IMR-90 (cell line): ENCODE measurements around the gene PPBP. TPM values are rescaled to one million over a fixed set of nuclear protein-coding genes. Genes with fewer than 3 reads are reported as not detected.

Experiments
- ATAC-seq: fragments of 200-7000 bp; cut with Tn5 transposase; 2 replicates; pipeline ENCODE4 v1.9.1; 2020; ENCODE audit warnings: low read depth, mild to moderate bottlenecking, moderate library complexity
- BruUV-seq: library from RNA; stranded (reverse); fragments of 400-500 nt; replicated peaks from 2 replicates; lab custom pipeline; 2021; lab: Mats Ljungman, UMichigan
- CTCF ChIA-PET: fragments of 300-600 bp; formaldehyde crosslinking; extraction: SDS; loops from one replicate; lab custom pipeline; 2021; ENCODE audit warnings: antibody characterized with exemption; lab: Yijun Ruan, JAX
- POLR2A ChIA-PET: fragments of 300-600 bp; sonication (Branson Sonifier 250); formaldehyde crosslinking; loops from one replicate; lab custom pipeline; 2022; ENCODE audit warnings: antibody characterized with exemption; ENCODE audit not compliant: unreplicated experiment; lab: Charles Lee
- DNase-seq: peaks from one replicate; pipeline ENCODE4 v3.0.0; 2013
- H2AFZ ChIP-seq: replicated peaks from 2 replicates; pipeline ENCODE3; 2013; ENCODE audit warnings: low read length, mild to moderate bottlenecking; ENCODE audit not compliant: poor library complexity
- H2AK5ac ChIP-seq: 2 replicates; pipeline ENCODE4 v1.6.1; 2013; ENCODE audit warnings: low read depth, low read length, inconsistent platforms
- H2AK9ac ChIP-seq: replicated peaks from 2 replicates; pipeline ENCODE3; 2013; ENCODE audit warnings: mild to moderate bottlenecking, low read depth, low read length, moderate library complexity; ENCODE audit not compliant: poor library complexity
- H2BK120ac ChIP-seq: 2 replicates; pipeline ENCODE4 v1.6.1; 2013; ENCODE audit warnings: low read depth, low read length, inconsistent platforms
- H2BK15ac ChIP-seq: 3 replicates; pipeline ENCODE4 v1.6.1; 2013; ENCODE audit warnings: low read depth, low read length, inconsistent platforms
- H2BK20ac ChIP-seq: 2 replicates; pipeline ENCODE4 v1.6.1; 2013; ENCODE audit warnings: low read depth, mild to moderate bottlenecking, inconsistent platforms, low read length, moderate library complexity
- H2BK5ac ChIP-seq: 2 replicates; pipeline ENCODE4 v1.6.1; 2013; ENCODE audit warnings: mild to moderate bottlenecking, low read depth, low read length, inconsistent platforms; ENCODE audit not compliant: poor library complexity, severe bottlenecking
- H3K14ac ChIP-seq: replicated peaks from 2 replicates; pipeline ENCODE4 v1.6.1; 2013; ENCODE audit warnings: low read depth, low read length, inconsistent platforms
- H3K18ac ChIP-seq: 2 replicates; pipeline ENCODE4 v1.6.1; 2013; ENCODE audit warnings: low read depth, low read length, control low read depth
- H3K23ac ChIP-seq: 2 replicates; pipeline ENCODE4 v1.6.1; 2013; ENCODE audit warnings: low read depth, low read length, inconsistent platforms
- H3K27ac ChIP-seq: 2 replicates; pipeline ENCODE4 v1.5.1; 2013; ENCODE audit warnings: mild to moderate bottlenecking, control low read depth, low read length; ENCODE audit not compliant: insufficient read depth
- H3K27me3 ChIP-seq: 2 replicates; pipeline ENCODE4 v1.6.1; 2013; ENCODE audit warnings: low read length; ENCODE audit not compliant: control insufficient read depth, insufficient read depth
- H3K36me3 ChIP-seq: 2 replicates; pipeline ENCODE4 v1.6.1; 2013; ENCODE audit warnings: low read length, mixed read lengths; ENCODE audit not compliant: control insufficient read depth, insufficient read depth
- H3K4ac ChIP-seq: 2 replicates; pipeline ENCODE4 v1.6.1; 2013; ENCODE audit warnings: low read depth, low read length, inconsistent platforms
- H3K4me1 ChIP-seq: 2 replicates; pipeline ENCODE4 v1.6.1; 2013; ENCODE audit warnings: low read length, mixed read lengths; ENCODE audit not compliant: control insufficient read depth, insufficient read depth
- H3K4me2 ChIP-seq: 2 replicates; pipeline ENCODE4 v1.6.1; 2013; ENCODE audit warnings: low read depth, mild to moderate bottlenecking, control low read depth, low read length, moderate library complexity
- H3K4me3 ChIP-seq: 2 replicates; pipeline ENCODE4 v1.5.1; 2013; ENCODE audit warnings: low read depth, mild to moderate bottlenecking, control low read depth, low read length, moderate library complexity; ENCODE audit not compliant: insufficient read depth
- H3K56ac ChIP-seq: 2 replicates; pipeline ENCODE4 v1.6.1; 2013; ENCODE audit warnings: low read length, inconsistent platforms; ENCODE audit not compliant: insufficient read depth; ENCODE audit errors: extremely low read depth
- H3K79me1 ChIP-seq, 2 experiments: 2 replicates each; pipeline ENCODE4 v1.6.1; 2013; ENCODE audit warnings: low read length in 2 of 2, inconsistent platforms in 1 of 2, low read depth in 1 of 2
- H3K9ac ChIP-seq: 2 replicates; pipeline ENCODE4 v1.6.1; 2013; ENCODE audit warnings: low read depth, low read length, control low read depth
- H3K9me1 ChIP-seq: 2 replicates; pipeline ENCODE4 v1.6.1; 2013; ENCODE audit warnings: low read length, inconsistent platforms; ENCODE audit not compliant: insufficient read depth
- H3K9me3 ChIP-seq: 2 replicates; pipeline ENCODE4 v1.6.1; 2013; ENCODE audit warnings: low read length; ENCODE audit not compliant: control insufficient read depth, insufficient read depth
- H4K20me1 ChIP-seq: 2 replicates; pipeline ENCODE4 v1.6.1; 2013; ENCODE audit warnings: low read length, inconsistent platforms; ENCODE audit not compliant: insufficient read depth
- H4K5ac ChIP-seq: 2 replicates; pipeline ENCODE4 v1.6.1; 2013; ENCODE audit warnings: mild to moderate bottlenecking, low read depth, low read length, control low read depth
- H4K8ac ChIP-seq, 2 experiments: 2 replicates each; pipeline ENCODE4 v1.6.1; 2013; ENCODE audit warnings: low read depth in 2 of 2, low read length in 2 of 2, control low read depth in 1 of 2, inconsistent platforms in 1 of 2
- H4K91ac ChIP-seq: 2 replicates; pipeline ENCODE4 v1.6.1; 2013; ENCODE audit warnings: low read depth, low read length, inconsistent platforms; ENCODE audit not compliant: insufficient read depth
- BHLHE40 ChIP-seq: fragments of 150-350 bp; IDR thresholded peaks from 2 replicates; pipeline ENCODE4 v1.6.1; 2016; ENCODE audit warnings: mild to moderate bottlenecking, low read depth, low read length
- CEBPB ChIP-seq: IDR thresholded peaks from 2 replicates; pipeline ENCODE4 v1.6.1; 2012; ENCODE audit warnings: low read depth, low read length, improper control_type of control experiment
- CHD1 ChIP-seq: IDR thresholded peaks from 2 replicates; pipeline ENCODE4 v1.6.1; 2012; ENCODE audit warnings: low read depth, low read length, improper control_type of control experiment
- CTCF ChIP-seq: conservative IDR thresholded peaks from 2 replicates; pipeline ENCODE4 v1.5.1; 2012; ENCODE audit warnings: mild to moderate bottlenecking, low read depth, low read length, improper control_type of control experiment
- FOS ChIP-seq: fragments of 150-350 bp; IDR thresholded peaks from 2 replicates; pipeline ENCODE4 v1.6.1; 2016; ENCODE audit warnings: low read depth, low read length
- MAFK ChIP-seq: IDR thresholded peaks from 2 replicates; pipeline ENCODE4 v1.6.1; 2012; ENCODE audit warnings: low read depth, low read length, improper control_type of control experiment
- MAZ ChIP-seq: IDR thresholded peaks from 2 replicates; pipeline ENCODE4 v1.6.1; 2012; ENCODE audit warnings: low read depth, mild to moderate bottlenecking, low read length, improper control_type of control experiment, moderate library complexity, borderline replicate concordance
- MXI1 ChIP-seq: IDR thresholded peaks from 2 replicates; pipeline ENCODE4 v1.6.1; 2012; ENCODE audit warnings: low read depth, mild to moderate bottlenecking, low read length, moderate library complexity, borderline replicate concordance
- NFE2L2 ChIP-seq: fragments of 150-350 bp; IDR thresholded peaks from 2 replicates; pipeline ENCODE4 v1.6.1; 2016; ENCODE audit warnings: low read depth, mild to moderate bottlenecking, low read length
- POLR2A ChIP-seq: IDR thresholded peaks from 2 replicates; pipeline ENCODE4 v1.6.1; 2012; ENCODE audit warnings: mild to moderate bottlenecking, low read depth, low read length
- RAD21 ChIP-seq: IDR thresholded peaks from 2 replicates; pipeline ENCODE4 v1.6.1; 2012; ENCODE audit warnings: low read length, improper control_type of control experiment
- RCOR1 ChIP-seq: IDR thresholded peaks from 2 replicates; pipeline ENCODE4 v1.6.1; 2012; ENCODE audit warnings: mild to moderate bottlenecking, low read length, improper control_type of control experiment; ENCODE audit not compliant: insufficient replicate concordance
- RFX5 ChIP-seq: IDR thresholded peaks from 2 replicates; pipeline ENCODE4 v1.8.0; 2012; ENCODE audit warnings: low read depth, mild to moderate bottlenecking, low read length, moderate library complexity
- SMC3 ChIP-seq: fragments of 150-350 bp; IDR thresholded peaks from 2 replicates; pipeline ENCODE4 v1.6.1; 2016; ENCODE audit warnings: low read depth, mild to moderate bottlenecking, antibody characterized with exemption, low read length, moderate library complexity
- USF2 ChIP-seq: fragments of 150-350 bp; IDR thresholded peaks from 2 replicates; pipeline ENCODE4 v1.6.1; 2017; ENCODE audit warnings: mild to moderate bottlenecking, antibody characterized with exemption, low read length, low read depth
- WGBS, 2 experiments: methylation state at CpG; one replicate each; pipeline versions ENCODE4 v1.1.5 to v1.1.7; 2013; ENCODE audit warnings: missing lambda C conversion rate in 2 of 2; ENCODE audit not compliant: insufficient read length in 1 of 2; ENCODE audit errors: extremely low coverage in 2 of 2; 5-methylcytosine and 5-hydroxymethylcytosine counted together
- dilution Hi-C: fragments of 300-500 bp; cut with HindIII; formaldehyde crosslinking; loops from one replicate; pipeline ENCODE4 v1.14.3; 2018; ENCODE audit warnings: low sequenced_read_pairs; ENCODE audit not compliant: unreplicated experiment
- in situ Hi-C: fragments of 300-500 bp; cut with MboI; formaldehyde crosslinking; loops from 3 replicates; pipeline ENCODE4 v1.14.3; 2019; ENCODE audit warnings: low sequenced_read_pairs, inconsistent platforms, mixed read lengths
- intact Hi-C: fragments of 100-400 bp; cut with micrococcal nuclease; formaldehyde crosslinking; loops from 2 replicates; pipeline ENCODE4 v1.10.0; 2022
- polyA plus RNA-seq, 3 experiments: library from polyadenylated mRNA; depleted of rRNA; stranded (reverse); fragments of >200 nt; gene quantifications; 2 replicates each; pipeline ENCODE4 v1.2.3, GENCODE V29; 2012; ENCODE audit warnings: low replicate concordance in 1 of 3
- total RNA-seq: library from RNA; depleted of rRNA; stranded (reverse); fragments of >200 nt; gene quantifications from 2 replicates; pipeline ENCODE4 v1.2.3, GENCODE V29; 2012
- TF ChIP-seq, protein P1 (sequence below): fragments of 150-350 bp; IDR thresholded peaks from 2 replicates; pipeline ENCODE4 v1.6.1; 2016; ENCODE audit warnings: low read depth, mild to moderate bottlenecking, low read length, moderate library complexity, borderline replicate concordance

Gene PPBP
- total and polyA plus RNA-seq, 2 of the 4 experiments (the other 2 are of a cell fraction): not detected

- Histone ChIP-seq H4K91ac (no peak overlapping the region), H2BK5ac (no peak overlapping the region), H2AK5ac (no peak overlapping the region), H2BK15ac (no peak overlapping the region; the same call in 2 of the 3 replicates), H3K27me3 (0 out of 2 replicates have a peak, but pooled peaks cover 2% of the 10 kb centered on the region), H3K36me3 (no peaks in the 10 kb centered on the region), H3K23ac (no peak overlapping the region), H3K4me2 (no peak overlapping the region), H3K4me3 (no peak overlapping the region), H4K20me1 (no peaks in the 10 kb centered on the region), H4K8ac (no peak overlapping the region), H3K9me3 (no peaks in the 10 kb centered on the region; the same call in 1 of the 2 replicates), H3K14ac (no peak overlapping the region), H3K27ac (no peak overlapping the region), H3K4me1 (peaks cover 12% of the 10 kb centered on the region), H2BK20ac (no peak overlapping the region), H2AFZ (no peak overlapping the region), H2AK9ac (no peak overlapping the region), H3K4ac (no peak overlapping the region), H3K9ac (no peak overlapping the region), H3K79me1 (no peaks in the 10 kb centered on the region), H3K56ac (no peak overlapping the region), H4K5ac (no peak overlapping the region), H3K18ac (no peak overlapping the region), H2BK120ac (no peak overlapping the region), H3K9me1 (peaks cover 12% of the 10 kb centered on the region)
- no TSS peak for BruUV-seq
- DNase-seq: peak; percentile 12
- in situ Hi-C loops: no loop called here
- dilution Hi-C loops: no loop called here
- WGBS, 2 experiments: no CpG with 5 or more reads among the region's 1 CpG
- no peak for TF ChIP-seq USF2
- no peak for TF ChIP-seq MXI1
- no peak for TF ChIP-seq RAD21
- no peak for TF ChIP-seq FOS
- no peak for TF ChIP-seq MAZ
- no peak for TF ChIP-seq RCOR1
- no peak for TF ChIP-seq CTCF
- no peak for TF ChIP-seq RFX5
- TF ChIP-seq SMC3: no peak
- TF ChIP-seq CEBPB: no peak
- no peak for TF ChIP-seq CHD1
- TF ChIP-seq NFE2L2: no peak
- TF ChIP-seq MAFK: no peak
- TF ChIP-seq, protein P1, sequence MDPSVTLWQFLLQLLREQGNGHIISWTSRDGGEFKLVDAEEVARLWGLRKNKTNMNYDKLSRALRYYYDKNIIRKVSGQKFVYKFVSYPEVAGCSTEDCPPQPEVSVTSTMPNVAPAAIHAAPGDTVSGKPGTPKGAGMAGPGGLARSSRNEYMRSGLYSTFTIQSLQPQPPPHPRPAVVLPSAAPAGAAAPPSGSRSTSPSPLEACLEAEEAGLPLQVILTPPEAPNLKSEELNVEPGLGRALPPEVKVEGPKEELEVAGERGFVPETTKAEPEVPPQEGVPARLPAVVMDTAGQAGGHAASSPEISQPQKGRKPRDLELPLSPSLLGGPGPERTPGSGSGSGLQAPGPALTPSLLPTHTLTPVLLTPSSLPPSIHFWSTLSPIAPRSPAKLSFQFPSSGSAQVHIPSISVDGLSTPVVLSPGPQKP: no peak
- TF ChIP-seq BHLHE40: no peak
- no peak for TF ChIP-seq POLR2A
- no peak for ATAC-seq
- intact Hi-C loops: no loop called here
- ChIA-PET CTCF (no interaction called here), POLR2A (no interaction called here)
Observed at GRCh38 chr4:74014332-74014731, 26.3 kb upstream of the PPBP start.
